Lower lobe of right lung (tissue), 2 donors: ENCODE data around the gene QSOX2. TPM values are rescaled to one million over a fixed set of nuclear protein-coding genes. Genes with fewer than 3 reads are reported as not detected.

ENCODE experiments used
- ATAC-seq, 2 donors: fragments of 200-7000 bp; cut with Tn5 transposase; one replicate each; pipeline ENCODE4 v1.9.1; 2020 to 2022; ENCODE audit warnings: mild to moderate bottlenecking in 2 of 2, moderate library complexity in 2 of 2
- DNase-seq: peaks from one replicate; pipeline ENCODE4 v3.0.0-alpha.2; 2020
- H3K27ac ChIP-seq: fragments of 200-600 bp; one replicate; pipeline ENCODE4 v1.8.0; 2022
- H3K27me3 ChIP-seq: fragments of 200-600 bp; one replicate; pipeline ENCODE4 v1.8.0; 2022; ENCODE audit warnings: low read depth
- H3K36me3 ChIP-seq: fragments of 200-600 bp; one replicate; pipeline ENCODE4 v1.8.0; 2022; ENCODE audit warnings: mild to moderate bottlenecking
- H3K4me1 ChIP-seq: fragments of 200-600 bp; one replicate; pipeline ENCODE4 v1.8.0; 2022
- H3K4me3 ChIP-seq: fragments of 200-600 bp; one replicate; pipeline ENCODE4 v1.8.0; 2022; ENCODE audit warnings: mild to moderate bottlenecking
- H3K9me3 ChIP-seq: fragments of 200-600 bp; one replicate; pipeline ENCODE4 v1.8.0; 2022
- CTCF ChIP-seq: fragments of 200-600 bp; IDR thresholded peaks from one replicate; pipeline ENCODE4 v1.8.0; 2022; ENCODE audit warnings: antibody characterized with exemption, mild to moderate bottlenecking
- intact Hi-C: fragments of 100-400 bp; cut with DNase I; formaldehyde crosslinking; loops from one replicate; pipeline ENCODE4 v1.11.0; 2022
- total RNA-seq: library from RNA; stranded (reverse); fragmentation: NEBNext Ultra II Directional; extraction: Animal tissue kit (Norgen Biotek cat#: 25700); gene quantifications from one replicate; pipeline ENCODE4 v1.2.1, GENCODE V29; 2021
- donor health status: DM: no; HTN: yes; CAD: no; lungs with severe emphysema.

Gene QSOX2
- total RNA-seq, 1 donor from 2014 or later, result 10.5 TPM

GRCh38 chr9:136292026-136292538 lies 46.5 kb upstream of the QSOX2 start:
- no peak for TF ChIP-seq CTCF
- H3K27me3 ChIP-seq, result peaks cover 19% of the 10 kb centered on the region
- H3K36me3 ChIP-seq, result no peaks in the 10 kb centered on the region
- ATAC-seq (no peak), DNase-seq (no peak)
- no peaks in the 10 kb centered on the region for H3K9me3 ChIP-seq
- no peaks in the 10 kb centered on the region for H3K4me1 ChIP-seq
- intact Hi-C loops, result no loop called here
- no peak overlapping the region for H3K27ac ChIP-seq
- H3K4me3 ChIP-seq, result no peak overlapping the region

GRCh38 chr9:136291306-136292025 lies 45.9 kb upstream of the QSOX2 start:
- DNase-seq (no peak), ATAC-seq (no peak)
- intact Hi-C loops, result no loop called here
- no peaks in the 10 kb centered on the region for H3K36me3 ChIP-seq
- TF ChIP-seq CTCF, result no peak
- peaks cover 19% of the 10 kb centered on the region for H3K27me3 ChIP-seq
- H3K9me3 ChIP-seq, result no peaks in the 10 kb centered on the region
- no peak overlapping the region for H3K4me3 ChIP-seq
- no peaks in the 10 kb centered on the region for H3K4me1 ChIP-seq
- H3K27ac ChIP-seq, result no peak overlapping the region

GRCh38 chr9:136290508-136291000 lies 44.9 kb upstream of the QSOX2 start:
- DNase-seq (no peak), ATAC-seq (peak in 1 of 2 donors; percentile 2)
- Histone ChIP-seq H3K36me3 (no peaks in the 10 kb centered on the region), H3K9me3 (no peaks in the 10 kb centered on the region), H3K27me3 (peaks cover 10% of the 10 kb centered on the region), H3K4me3 (no peak overlapping the region), H3K27ac (no peak overlapping the region), H3K4me1 (no peaks in the 10 kb centered on the region)
- TF ChIP-seq CTCF, result no peak
- intact Hi-C loops, result no loop called here

GRCh38 chr9:136289651-136290507 lies 44.3 kb upstream of the QSOX2 start:
- Histone ChIP-seq H3K36me3 (no peaks in the 10 kb centered on the region), H3K4me3 (no peak overlapping the region), H3K27me3 (peaks cover 12% of the 10 kb centered on the region), H3K4me1 (no peaks in the 10 kb centered on the region), H3K27ac (no peak overlapping the region), H3K9me3 (no peaks in the 10 kb centered on the region)
- DNase-seq (no peak), ATAC-seq (peak in 1 of 2 donors; percentile 4)
- no peak for TF ChIP-seq CTCF
- intact Hi-C loops, result no loop called here

- ATAC-seq (no peak), DNase-seq (no peak)
- Histone ChIP-seq H3K27ac (no peak overlapping the region), H3K4me1 (peaks cover 5% of the 10 kb centered on the region), H3K4me3 (no peak overlapping the region), H3K9me3 (no peaks in the 10 kb centered on the region), H3K36me3 (no peaks in the 10 kb centered on the region), H3K27me3 (peaks cover 27% of the 10 kb centered on the region)
- TF ChIP-seq CTCF, result no peak
- intact Hi-C loops, result no loop called here
Measured at GRCh38 chr9:136287960-136288753, 42.5 kb upstream of the QSOX2 start.
